ENCODE data around the gene PVALEF. TPM values are rescaled to one million over a fixed set of nuclear protein-coding genes. Genes with fewer than 3 reads are reported as not detected.

The PVALEF gene
- total RNA-seq, 1 experiment from 2014 or later = not detected

- Histone ChIP-seq H2BK15ac (ENCODE audit: low read depth, low read length) (no peak overlapping the region), H3K79me2 (ENCODE audit: insufficient read depth, low read length) (no peaks in the 10 kb centered on the region), H4K5ac (ENCODE audit: insufficient read length, low read depth, low read length) (no peak overlapping the region), H3K56ac (ENCODE audit: insufficient read length, low read depth, low read length) (no peak overlapping the region), H3T11ph (ENCODE audit: low read length) (no peak overlapping the region), H2BK12ac (ENCODE audit: insufficient read length, low read depth, low read length) (no peak overlapping the region), H2AFZ (ENCODE audit: low read length) (no peak overlapping the region), H3K14ac (ENCODE audit: insufficient read depth, low read length) (no peak overlapping the region), H3K4ac (ENCODE audit: low read depth, low read length) (no peak overlapping the region), H3K79me1 (ENCODE audit: insufficient read depth, low read depth, low read length, poor library complexity, severe bottlenecking) (peaks cover 6% of the 10 kb centered on the region), H2BK120ac (ENCODE audit: low read depth, low read length, poor library complexity, severe bottlenecking) (no peak overlapping the region), H4K8ac (replicated peaks; ENCODE audit: insufficient read length, low read depth, low read length) (no peak overlapping the region), H4K91ac (ENCODE audit: insufficient read length, low read depth, low read length) (no peak overlapping the region), H2BK5ac (ENCODE audit: insufficient read length, low read length) (no peak overlapping the region), H3K23me2 (ENCODE audit: insufficient read length, low read depth, low read length, poor library complexity, severe bottlenecking) (peaks cover 14% of the 10 kb centered on the region), H4K20me1 (ENCODE audit: control insufficient read depth, insufficient read depth, insufficient read length) (no peaks in the 10 kb centered on the region), H3K9ac (ENCODE audit: extremely low read depth, insufficient read length, low read length) (no peak overlapping the region), H3K27ac (ENCODE audit: insufficient read length, low read depth, low read length) (no peak overlapping the region), H3K4me2 (ENCODE audit: insufficient read depth, insufficient read length, low read length) (no peak overlapping the region), H3K9me3 (ENCODE audit: control insufficient read depth, low read depth, low read length) (no peaks in the 10 kb centered on the region), H3K23ac (ENCODE audit: insufficient read length, low read depth, low read length) (no peak overlapping the region), H3K27me3 (ENCODE audit: insufficient read depth, low read length) (no peaks in the 10 kb centered on the region), H3K4me1 (ENCODE audit: insufficient read depth, low read length) (no peaks in the 10 kb centered on the region; the same call in 1 of the 2 replicates), H2AK5ac (ENCODE audit: insufficient read length, low read length) (no peak overlapping the region), H3K18ac (ENCODE audit: insufficient read length, low read depth, low read length) (no peak overlapping the region), H2BK20ac (ENCODE audit: low read depth, low read length, poor library complexity, severe bottlenecking) (no peak overlapping the region)
- peaks cover 15% of the 10 kb centered on the region in 2 experiments for H3K4me1 Mint-ChIP-seq
- WGBS (ENCODE audit: extremely low coverage, insufficient read length, low lambda C conversion rate) = no CpG with 5 or more reads among the region's 24 CpGs
- no peak overlapping the region for H3K4me3 Mint-ChIP-seq
- no peak for TF ChIP-seq CTCF (conservative IDR thresholded peaks at IDR 0.05)
- no peak overlapping the region for H3K27ac Mint-ChIP-seq
- peaks cover 13% of the 10 kb centered on the region for H3K27me3 Mint-ChIP-seq (ENCODE audit: low read depth)
- no peaks in the 10 kb centered on the region for H3K9me3 Mint-ChIP-seq
- peaks cover 4 to 22% (median 18%) of the 10 kb centered on the region in 3 experiments for H3K36me3 Mint-ChIP-seq (ENCODE audit: insufficient read depth in 1 of 3, low read depth in 3 of 3)
- no peak for DNase-seq
Observed at GRCh38 chr17:81219476-81220180, 54.3 kb downstream of the PVALEF start.

All from H9 (cell line).